Astrocyte of the cerebellum (primary cell): Measurements from ENCODE around the gene KCMF1.
"Not testable (repeated sequence)": the region's sequence is repeated elsewhere in the genome, so short reads cannot be mapped to it uniquely, and the experiment has no call there.

Experiments used
- DNase-seq: peaks from one replicate; pipeline ENCODE4 v3.0.0-alpha.2; 2011; ENCODE audit warnings: low read depth
- H3K4me3 ChIP-seq: 2 replicates; pipeline ENCODE4 v1.5.1; 2011; ENCODE audit warnings: mild to moderate bottlenecking, low read depth, low read length, moderate library complexity
- in situ Hi-C: cut with HindIII; loops from 2 replicates; pipeline ENCODE4 v1.10.0; 2017; ENCODE audit warnings: low sequenced_read_pairs
- TF ChIP-seq, protein P1 (sequence below): IDR thresholded peaks from 2 replicates; pipeline ENCODE4 v1.5.1; 2012; ENCODE audit warnings: low read length, low read depth, moderate library complexity, mild to moderate bottlenecking; ENCODE audit errors: missing control alignments

The KCMF1 gene

DNA sequence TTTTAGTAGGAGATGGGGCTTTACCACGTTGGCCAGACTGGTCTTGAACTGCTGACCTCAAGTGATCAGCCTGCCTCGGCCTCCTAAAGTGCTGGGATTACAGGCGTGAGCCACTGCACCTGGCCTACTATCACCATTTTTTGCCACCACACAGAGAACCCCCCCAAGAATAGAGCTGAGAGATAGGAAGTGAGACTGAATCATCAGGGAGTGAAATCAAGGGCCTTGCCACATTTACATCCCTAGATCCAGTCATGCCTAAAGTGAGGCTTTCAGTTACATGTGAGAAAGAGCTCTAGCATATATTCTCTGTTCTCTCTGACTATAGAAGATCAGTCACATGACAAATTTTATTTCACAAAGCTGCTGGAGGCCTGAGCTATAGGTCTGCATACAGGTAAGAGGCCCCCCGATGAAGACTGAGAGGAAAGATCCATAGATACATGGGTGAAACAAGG is 28.0 kb upstream of the KCMF1 start:
- TF ChIP-seq, protein P1, sequence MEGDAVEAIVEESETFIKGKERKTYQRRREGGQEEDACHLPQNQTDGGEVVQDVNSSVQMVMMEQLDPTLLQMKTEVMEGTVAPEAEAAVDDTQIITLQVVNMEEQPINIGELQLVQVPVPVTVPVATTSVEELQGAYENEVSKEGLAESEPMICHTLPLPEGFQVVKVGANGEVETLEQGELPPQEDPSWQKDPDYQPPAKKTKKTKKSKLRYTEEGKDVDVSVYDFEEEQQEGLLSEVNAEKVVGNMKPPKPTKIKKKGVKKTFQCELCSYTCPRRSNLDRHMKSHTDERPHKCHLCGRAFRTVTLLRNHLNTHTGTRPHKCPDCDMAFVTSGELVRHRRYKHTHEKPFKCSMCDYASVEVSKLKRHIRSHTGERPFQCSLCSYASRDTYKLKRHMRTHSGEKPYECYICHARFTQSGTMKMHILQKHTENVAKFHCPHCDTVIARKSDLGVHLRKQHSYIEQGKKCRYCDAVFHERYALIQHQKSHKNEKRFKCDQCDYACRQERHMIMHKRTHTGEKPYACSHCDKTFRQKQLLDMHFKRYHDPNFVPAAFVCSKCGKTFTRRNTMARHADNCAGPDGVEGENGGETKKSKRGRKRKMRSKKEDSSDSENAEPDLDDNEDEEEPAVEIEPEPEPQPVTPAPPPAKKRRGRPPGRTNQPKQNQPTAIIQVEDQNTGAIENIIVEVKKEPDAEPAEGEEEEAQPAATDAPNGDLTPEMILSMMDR, result no peak
- DNase-seq, result no peak
- in situ Hi-C loops, result no loop called here
- no peak overlapping the region for H3K4me3 ChIP-seq

DNA sequence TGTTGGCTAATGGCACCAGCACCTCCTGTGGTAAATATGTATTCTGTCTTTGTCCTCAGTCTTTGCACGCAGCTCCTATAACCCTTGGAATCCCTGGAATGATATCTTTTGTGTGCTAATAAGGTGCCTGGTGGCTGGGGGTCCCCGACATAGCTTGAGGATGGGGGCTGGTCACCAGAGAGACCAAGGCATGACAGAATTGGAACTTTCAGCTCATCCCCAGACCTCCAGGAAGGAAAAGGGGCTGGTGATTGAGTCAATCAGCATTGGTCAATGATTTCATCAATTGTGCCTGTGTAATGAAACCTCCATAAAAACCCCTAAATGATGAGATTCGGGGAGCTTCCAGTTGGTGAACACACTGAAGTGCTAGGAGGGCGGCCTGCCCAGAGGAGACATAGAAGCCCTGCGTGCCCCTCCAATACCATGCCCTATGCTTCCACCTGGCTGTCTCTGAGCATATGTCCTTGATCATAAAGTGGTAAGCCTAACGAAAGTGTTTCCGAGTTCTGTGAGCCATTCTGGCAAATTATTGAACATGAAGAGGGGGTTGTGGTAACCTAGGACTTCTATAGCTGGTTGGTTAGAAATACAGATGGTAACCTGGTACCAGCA is 26.6 kb upstream of the KCMF1 start:
- in situ Hi-C loops, result no loop called here
- DNase-seq, result no peak
- TF ChIP-seq, protein P1, result no peak

DNA sequence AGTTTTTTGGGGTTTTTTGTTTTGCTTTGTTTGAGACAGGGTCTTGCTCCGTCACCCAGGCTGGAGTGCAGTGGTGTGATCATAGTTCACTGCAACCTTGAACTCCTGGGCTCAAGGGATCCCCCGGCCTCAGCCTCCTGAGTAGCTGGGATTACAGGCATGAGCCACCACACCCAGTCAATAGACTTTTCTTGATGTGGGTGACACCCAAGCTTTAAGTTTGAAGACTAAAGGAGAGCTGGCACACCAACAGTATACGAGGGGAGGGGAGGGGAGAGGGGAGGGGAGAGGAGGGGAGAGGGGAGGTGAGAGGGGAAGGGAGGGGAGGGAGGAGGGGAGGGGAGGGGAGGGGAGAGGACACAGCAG is 25.1 kb upstream of the KCMF1 start:
- in situ Hi-C loops, H3K4me3 ChIP-seq, DNase-seq: not testable (repeated sequence)

More for the DNA sequence above, 26.6 kb upstream of the KCMF1 start:
- H3K4me3 ChIP-seq, result no peak overlapping the region

DNA sequence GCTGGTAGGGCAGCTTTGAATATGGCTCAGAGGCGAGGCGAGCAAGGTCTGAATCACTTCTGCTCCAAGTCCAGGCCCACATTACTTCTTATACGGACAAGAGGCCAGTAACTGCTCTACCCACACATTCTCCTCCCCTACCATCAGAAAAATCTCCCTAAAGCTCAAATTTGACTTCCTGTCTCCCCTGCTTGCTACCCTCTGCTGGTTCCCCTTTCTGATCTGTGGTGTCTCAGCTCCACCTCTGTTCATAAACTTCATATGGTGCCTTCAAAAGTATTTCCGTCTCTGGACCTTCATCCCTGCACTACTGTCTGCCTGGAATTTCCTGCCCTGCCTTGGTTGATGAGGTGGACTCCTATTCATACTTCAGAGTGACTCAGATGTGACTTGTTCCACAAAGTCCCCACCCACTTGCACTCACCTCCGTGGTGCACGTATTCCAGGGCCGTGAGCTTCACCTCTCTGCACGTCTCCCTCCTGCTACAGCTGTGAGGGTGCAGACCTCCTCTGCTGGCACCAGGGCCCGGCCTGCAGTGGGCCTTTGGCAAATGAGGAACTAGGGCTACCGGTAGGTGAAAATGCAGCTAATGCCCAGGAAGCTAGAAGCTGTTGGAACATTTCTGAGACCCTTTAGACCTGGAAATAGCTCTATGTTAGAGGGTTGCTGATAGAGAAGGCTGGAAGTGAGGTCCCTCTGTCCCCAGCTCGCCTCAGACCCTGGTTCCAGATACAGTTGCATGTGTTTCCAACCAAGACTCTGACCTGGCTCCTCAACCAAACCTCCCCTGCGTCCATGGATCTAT is 24.6 kb upstream of the KCMF1 start:
- no peak for DNase-seq
- TF ChIP-seq, protein P1, result no peak
- in situ Hi-C loops, result no loop called here
- H3K4me3 ChIP-seq, result no peak overlapping the region

DNA sequence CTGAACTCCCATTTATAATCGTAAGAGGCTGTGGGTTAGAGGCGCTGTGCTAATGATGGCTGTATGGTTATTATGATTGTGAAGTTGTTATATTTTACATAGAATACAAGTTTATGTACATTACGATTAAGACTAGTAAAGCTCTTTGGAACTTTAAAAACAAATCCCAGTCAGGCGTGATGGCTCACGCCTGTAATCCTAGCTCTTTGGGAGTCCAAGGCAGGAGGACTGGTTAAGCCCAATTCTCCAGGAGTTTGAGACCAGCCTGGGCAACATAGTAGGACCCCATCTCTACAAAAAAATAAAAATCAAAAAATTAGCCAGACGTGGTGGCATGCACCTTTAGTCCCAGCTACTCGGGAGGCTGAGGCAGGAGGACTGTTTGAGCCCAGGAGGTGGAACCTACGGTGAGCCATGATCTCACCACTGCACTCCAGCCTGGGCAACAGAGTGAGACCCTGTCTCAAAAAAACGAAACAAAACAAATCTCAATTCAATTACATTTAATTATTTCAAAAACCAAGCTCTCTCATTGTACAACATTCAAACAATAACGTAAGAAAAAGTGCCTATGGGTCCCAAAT is 23.9 kb upstream of the KCMF1 start:
- TF ChIP-seq, protein P1, result no peak
- no peak for DNase-seq
- in situ Hi-C loops, result no loop called here
- H3K4me3 ChIP-seq, result no peak overlapping the region

DNA sequence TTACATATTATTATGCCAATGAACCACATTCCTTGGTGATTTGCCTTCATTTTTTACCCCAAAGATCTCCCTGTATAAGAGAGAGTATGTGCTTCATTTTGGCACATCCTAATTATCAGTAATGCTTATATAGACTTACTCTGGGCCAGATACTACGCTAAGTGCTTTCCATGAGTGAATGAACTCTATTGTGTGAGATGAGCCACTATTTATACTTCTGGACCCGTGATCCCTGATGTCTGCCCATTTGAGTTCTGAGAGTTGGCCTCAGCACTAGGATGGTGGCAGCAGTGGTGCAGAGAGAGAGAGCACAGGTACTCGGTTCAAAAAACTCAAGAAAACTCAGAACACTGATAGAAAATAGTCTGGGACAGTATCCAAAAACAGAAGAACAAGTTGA is 17.4 kb upstream of the KCMF1 start:
- H3K4me3 ChIP-seq, result no peak overlapping the region
- in situ Hi-C loops, result no loop called here
- no peak for DNase-seq
- TF ChIP-seq, protein P1, result no peak

DNA sequence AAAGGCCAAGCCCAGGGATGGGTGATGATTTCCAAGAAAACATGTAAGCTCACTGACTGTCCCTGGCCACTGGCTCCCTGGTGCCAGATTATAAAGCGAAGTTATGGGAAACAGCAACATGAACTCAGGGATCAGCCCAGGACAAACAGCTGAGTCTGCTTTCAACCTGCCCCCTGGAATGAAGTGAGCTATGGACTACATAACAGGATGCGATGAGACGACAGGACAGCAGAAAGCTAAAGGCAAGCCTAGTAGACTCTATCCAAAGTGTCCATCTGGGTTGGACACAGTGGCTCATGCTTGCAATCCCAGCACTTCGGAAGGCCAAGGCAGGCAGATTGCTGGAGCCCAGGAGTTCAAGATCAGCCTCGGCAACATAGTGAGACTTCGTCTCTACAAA is 16.6 kb upstream of the KCMF1 start:
- TF ChIP-seq, protein P1, result no peak
- no peak overlapping the region for H3K4me3 ChIP-seq
- in situ Hi-C loops, result no loop called here
- no peak for DNase-seq
